HCT116 (cell line): ENCODE measurements around the gene SEH1L. TPM values are rescaled to one million over a fixed set of nuclear protein-coding genes. Genes with fewer than 3 reads are reported as not detected.

ENCODE experiments used
- ATAC-seq: fragments of 200-7000 bp; cut with Tn5 transposase; 2 replicates; pipeline ENCODE4 v1.9.1; 2020; ENCODE audit warnings: mild to moderate bottlenecking, moderate library complexity
- BruUV-seq: library from RNA; stranded (reverse); fragments of 400-500 nt; replicated peaks from 2 replicates; lab custom pipeline; 2021; lab: Mats Ljungman, UMichigan
- CTCF ChIA-PET: fragments of 300-600 bp; sonication (Branson Sonifier 250); formaldehyde crosslinking; loops from one replicate; lab custom pipeline; 2021; ENCODE audit warnings: antibody characterized with exemption; lab: Charles Lee
- POLR2A ChIA-PET: fragments of 300-600, 350-600 bp; sonication (Branson Sonifier 250); formaldehyde crosslinking; loops from one replicate; lab custom pipeline; 2021; ENCODE audit warnings: antibody characterized with exemption; lab: Charles Lee
- RAD21 ChIA-PET, 2 experiments: fragments of 300-600 bp; sonication (Branson Sonifier 250); formaldehyde crosslinking; loops; one replicate each; lab custom pipeline; 2023; ENCODE audit warnings: low total read pairs in 2 of 2; ENCODE audit not compliant: uncharacterized antibody in 2 of 2, unreplicated experiment in 2 of 2, low non-redundant PET in 1 of 2; lab: Charles Lee
- DNase-seq: peaks from one replicate; pipeline ENCODE4 v3.0.0-alpha.2; 2010; ENCODE audit warnings: low read depth, low spot score
- H2AFZ ChIP-seq: fragments of 200-600 bp; shearing (Covaris generic), sonication (generic); 2 replicates; pipeline ENCODE4 v1.6.1; 2017; ENCODE audit warnings: low read depth, mixed run types, mixed read lengths, antibody characterized with exemption, low read length; ENCODE audit not compliant: poor library complexity, severe bottlenecking
- H3K27ac ChIP-seq: 2 replicates; pipeline ENCODE4 v1.5.1; 2012; ENCODE audit warnings: low read depth, low read length
- H3K27me3 ChIP-seq: fragments of 200-600 bp; sonication (generic); 2 replicates; pipeline ENCODE4 v1.6.1; 2016; ENCODE audit warnings: mixed run types, low read length, mixed read lengths; ENCODE audit not compliant: insufficient read depth
- H3K36me3 ChIP-seq, 2 experiments: fragments of 200-500 bp in 1 of 2; fragments of 200-600 bp in 1 of 2; sonication (Bioruptor generic) in 1 of 2; sonication (generic) in 1 of 2; 2 replicates each; pipeline versions ENCODE4 v1.5.1 to v1.6.1; 2014 to 2016; ENCODE audit warnings: low read length in 2 of 2, inconsistent platforms in 1 of 2, mixed read lengths in 1 of 2, mixed run types in 1 of 2; ENCODE audit not compliant: insufficient read depth in 2 of 2, control insufficient read depth in 1 of 2
- H3K4me1 ChIP-seq, 2 experiments: fragments of 200-600 bp in 1 of 2; sonication (generic) in 1 of 2; 2 replicates each; pipeline versions ENCODE4 v1.5.1 to v1.6.1; 2012 to 2017; ENCODE audit warnings: low read length in 2 of 2, inconsistent platforms in 1 of 2, mild to moderate bottlenecking in 1 of 2, mixed read lengths in 1 of 2, mixed run types in 1 of 2, moderate library complexity in 1 of 2; ENCODE audit not compliant: insufficient read depth in 2 of 2, control insufficient read depth in 1 of 2
- H3K4me2 ChIP-seq: fragments of 200-600 bp; sonication (generic); 2 replicates; pipeline ENCODE4 v1.6.1; 2017; ENCODE audit warnings: mixed run types, low read length, mixed read lengths
- H3K4me3 ChIP-seq, 2 experiments: fragments of 200-600 bp in 1 of 2; sonication (generic) in 1 of 2; replicated peaks in 1 of 2; 2 replicates each; pipeline ENCODE4 v1.5.1; 2011 to 2016; ENCODE audit warnings: low read length in 2 of 2, control low read depth in 1 of 2, low read depth in 1 of 2, mild to moderate bottlenecking in 1 of 2, mixed read lengths in 1 of 2, mixed run types in 1 of 2
- H3K79me2 ChIP-seq: fragments of 200-600 bp; sonication (generic); 2 replicates; pipeline ENCODE4 v1.6.1; 2017; ENCODE audit warnings: mild to moderate bottlenecking, mixed run types, low read length, moderate library complexity, mixed read lengths; ENCODE audit not compliant: insufficient read depth
- H3K9ac ChIP-seq: fragments of 200-600 bp; sonication (generic); 2 replicates; pipeline ENCODE4 v1.6.1; 2016; ENCODE audit warnings: low read length, mixed read lengths
- H3K9me2 ChIP-seq: fragments of 200-600 bp; sonication (generic), shearing (Covaris generic); 2 replicates; pipeline ENCODE4 v1.6.1; 2017; ENCODE audit warnings: mixed run types, mild to moderate bottlenecking, moderate library complexity; ENCODE audit not compliant: insufficient read depth
- H3K9me3 ChIP-seq, 2 experiments: fragments of 200-500 bp in 1 of 2; fragments of 200-600 bp in 1 of 2; sonication (Bioruptor generic) in 1 of 2; sonication (generic) in 1 of 2; 2 replicates each; pipeline ENCODE4 v1.6.1; 2014 to 2017; ENCODE audit warnings: low read length in 2 of 2, mixed read lengths in 2 of 2, inconsistent platforms in 1 of 2, low read depth in 1 of 2, mild to moderate bottlenecking in 1 of 2, mixed run types in 1 of 2, moderate library complexity in 1 of 2; ENCODE audit not compliant: control insufficient read depth in 1 of 2, insufficient read depth in 1 of 2
- H4K20me1 ChIP-seq: fragments of 200-600 bp; sonication (generic), shearing (Covaris generic); 2 replicates; pipeline ENCODE4 v1.6.1; 2017; ENCODE audit warnings: mixed run types, mild to moderate bottlenecking, moderate library complexity; ENCODE audit not compliant: insufficient read depth
- ATF3 ChIP-seq: IDR thresholded peaks from 2 replicates; pipeline ENCODE4 v1.6.1; 2012
- CEBPB ChIP-seq: IDR thresholded peaks from 2 replicates; pipeline ENCODE4 v1.6.1; 2012; ENCODE audit warnings: low read depth
- EGR1 ChIP-seq: IDR thresholded peaks from 2 replicates; pipeline ENCODE4 v1.6.1; 2012; ENCODE audit warnings: low read depth
- EZH2 ChIP-seq: fragments of 200-600 bp; sonication (generic); IDR thresholded peaks from 2 replicates; pipeline ENCODE4 v1.6.1; 2017; ENCODE audit warnings: antibody characterized with exemption, mixed run types
- FOSL1 ChIP-seq: IDR thresholded peaks from 2 replicates; pipeline ENCODE4 v1.6.1; 2012; ENCODE audit warnings: low read depth
- REST ChIP-seq: IDR thresholded peaks from 2 replicates; pipeline ENCODE4 v1.6.1; 2012; ENCODE audit warnings: low read depth
- SIN3A ChIP-seq: IDR thresholded peaks from 2 replicates; pipeline ENCODE4 v1.6.1; 2012; ENCODE audit warnings: low read depth
- intact Hi-C: fragments of 100-400 bp; cut with micrococcal nuclease; formaldehyde crosslinking; loops from 2 replicates; pipeline ENCODE4 v1.10.0; 2022
- total RNA-seq: library from RNA; stranded (reverse); gene quantifications from one replicate; pipeline ENCODE4 v1.2.1, GENCODE V29; 2021; ENCODE audit not compliant: unreplicated experiment

SEH1L gene
- total RNA-seq, 1 experiment from 2014 or later, result 83.7 TPM

GRCh38 chr18:13017247-13017875 lies 69.5 kb downstream of the SEH1L start:
- no peak for DNase-seq
- CTCF ChIA-PET, result no interaction called here
- RAD21 ChIA-PET, result no interaction called here
- no peak overlapping the region for H3K4me3 ChIP-seq
- no peak overlapping the region for H2AFZ ChIP-seq
- H3K4me2 ChIP-seq, result no peak overlapping the region
- H3K9ac ChIP-seq, result no peak overlapping the region
- BruUV-seq, result no TSS peak
- H3K79me2 ChIP-seq, result peaks cover 25% of the 10 kb centered on the region
- H3K4me1 ChIP-seq, result no peaks in the 10 kb centered on the region
- ATAC-seq, result no peak
- H4K20me1 ChIP-seq, result no peaks in the 10 kb centered on the region; the same call in 1 of the 2 replicates
- POLR2A ChIA-PET, result no interaction called here
- TF ChIP-seq EZH2 (no peak), EGR1 (no peak), FOSL1 (no peak), REST (no peak), SIN3A (no peak), ATF3 (no peak), CEBPB (no peak)
- no peaks in the 10 kb centered on the region for H3K27me3 ChIP-seq
- H3K9me2 ChIP-seq, result no peaks in the 10 kb centered on the region
- no peak overlapping the region for H3K27ac ChIP-seq
- intact Hi-C loops, result loop anchor here (10.0 kb wide), 1 partner anchor 63 kb away; no protein-coding TSS in a partner anchor
- H3K36me3 ChIP-seq, result peaks cover 62 to 63% of the 10 kb centered on the region in 2 experiments
- no peaks in the 10 kb centered on the region for H3K9me3 ChIP-seq
